Measurements from ENCODE around the gene IL1RN. TPM values are rescaled to one million over a fixed set of nuclear protein-coding genes. Genes with fewer than 3 reads are reported as not detected.

Gene IL1RN
- polyA plus RNA-seq, 3 donors, result 89.9 to 109 (median 92.0) TPM

GRCh38 chr2:113175736-113176695 is 48.6 kb downstream of the IL1RN start:
- peak overlapping the region; percentile 99 for H3K4me2 ChIP-seq (replicated peaks; ENCODE audit: extremely low read depth, low read length, poor library complexity, severe bottlenecking)
- H3K27ac Mint-ChIP-seq, result peak overlapping the region in 6 of 7 donors; percentile 94 to 98 (median 98)
- 59% methylated on average over 6 of the region's 11 CpGs for WGBS (ENCODE audit: insufficient coverage)

More at GRCh38 chr2:113175736-113176695, 48.6 kb downstream of the IL1RN start:
- Histone ChIP-seq H3K79me2 (ENCODE audit: insufficient read depth, low read length) (peaks cover 72% of the 10 kb centered on the region), H3K4me3 (replicated peaks in 1 of 3; ENCODE audit: low read depth in 2 of 3, low read length in 3 of 3) (peak overlapping the region; percentile 56 to 95 (median 77)), H3K27ac (ENCODE audit: low read depth in 1 of 2, low read length in 2 of 2) (peak overlapping the region; percentile 96 to 97), H2AFZ (ENCODE audit: insufficient read depth, low read depth, low read length, poor library complexity, severe bottlenecking) (no peak overlapping the region), H3K27me3 (ENCODE audit: control insufficient read depth in 2 of 2, insufficient read depth in 2 of 2, low read length in 2 of 2) (no peaks in the 10 kb centered on the region), H3K9me3 (replicated peaks in 1 of 2; ENCODE audit: control insufficient read depth in 1 of 2, insufficient read depth in 1 of 2, low read length in 2 of 2) (no peaks in the 10 kb centered on the region), H3K36me3 (replicated peaks in 1 of 2; ENCODE audit: control insufficient read depth in 1 of 2, insufficient read depth in 2 of 2, low read length in 2 of 2) (peaks cover 8 to 28% of the 10 kb centered on the region in 2 donors), H3K9ac (ENCODE audit: insufficient read depth, low read length, poor library complexity, severe bottlenecking) (peak overlapping the region; percentile 93), H4K20me1 (ENCODE audit: insufficient read depth, low read length) (peaks cover 65% of the 10 kb centered on the region), H3K4me1 (ENCODE audit: control insufficient read depth in 1 of 2, insufficient read depth in 2 of 2, low read length in 2 of 2) (peaks cover 72 to 88% of the 10 kb centered on the region in 2 donors)
- Mint-ChIP-seq H3K9me3 (no peaks in the 10 kb centered on the region), H3K4me1 (peaks cover 82% of the 10 kb centered on the region), H3K27me3 (ENCODE audit: low read depth in 3 of 3) (peaks cover 0 to 2% (median 0%) of the 10 kb centered on the region in 3 donors), H3K4me3 (peak overlapping the region; percentile 89 to 94), H3K36me3 (peaks cover 26 to 42% of the 10 kb centered on the region in 2 donors)
- intact Hi-C loops (cut with micrococcal nuclease), result loop anchor here in 1 of 2 donors (5.0 kb wide), 1 partner anchor 34 kb away; no protein-coding TSS in a partner anchor
- peak in 1 of 3 donors; percentile 23 for DNase-seq
- no peak for TF ChIP-seq CTCF (IDR thresholded peaks at IDR 0.05)
